NCI-H82 treated with DMSO at 0.1 percent for 48 hours (cell line): ENCODE data around the gene FABP6.
A peak's percentile ranks its signal among the peaks of the same experiment; 100 is the strongest.

ENCODE experiments used
- DNase-seq: peaks from one replicate; lab custom pipeline; 2025; ENCODE audit not compliant: unreplicated experiment; lab: John Stamatoyannopoulos, UW

Gene FABP6

DNA sequence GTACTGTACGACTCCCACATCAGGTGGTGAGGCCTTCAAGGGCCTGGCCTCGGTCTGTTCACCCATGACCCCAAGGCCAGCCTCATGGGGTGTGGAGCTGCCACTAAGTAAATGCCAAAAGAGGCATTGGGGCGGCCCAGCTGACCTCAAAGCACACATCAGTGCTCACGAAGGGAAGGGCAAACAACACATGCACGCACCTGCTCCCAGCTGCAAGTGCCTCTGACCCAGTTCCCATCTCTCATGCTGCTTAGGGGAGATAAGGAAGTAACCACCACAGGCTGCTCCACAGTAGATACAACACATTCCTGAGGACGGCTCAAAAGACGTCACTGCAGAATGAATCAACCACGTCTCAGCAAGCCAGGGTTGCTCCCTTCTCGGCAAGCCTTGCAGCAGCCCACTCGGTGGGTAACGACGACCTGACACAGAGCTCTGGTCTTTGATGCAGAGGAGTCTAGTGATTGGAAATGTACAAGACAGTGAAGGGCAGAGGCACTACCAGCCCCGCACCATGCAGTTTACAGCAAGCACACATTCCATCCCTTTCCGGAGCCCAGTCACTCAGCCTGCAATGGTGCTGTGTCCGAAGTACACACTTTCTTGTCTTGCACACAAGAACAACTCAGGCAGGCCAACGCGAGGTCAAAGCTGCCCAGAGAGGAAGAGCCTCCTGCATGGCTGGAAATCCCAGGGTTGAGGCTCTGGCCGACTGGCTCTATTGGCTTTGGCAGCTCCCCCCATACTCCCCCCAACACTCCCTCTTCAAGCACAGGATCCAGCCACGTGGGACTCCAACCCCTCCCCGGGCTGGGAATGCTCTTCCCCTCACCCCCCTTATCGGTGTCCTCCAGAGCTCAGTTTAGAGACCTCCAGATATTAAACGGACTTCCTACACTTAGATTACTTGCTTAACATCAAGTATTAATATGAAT lies 31.8 kb downstream of the FABP6 start:
- no peak for DNase-seq

DNA sequence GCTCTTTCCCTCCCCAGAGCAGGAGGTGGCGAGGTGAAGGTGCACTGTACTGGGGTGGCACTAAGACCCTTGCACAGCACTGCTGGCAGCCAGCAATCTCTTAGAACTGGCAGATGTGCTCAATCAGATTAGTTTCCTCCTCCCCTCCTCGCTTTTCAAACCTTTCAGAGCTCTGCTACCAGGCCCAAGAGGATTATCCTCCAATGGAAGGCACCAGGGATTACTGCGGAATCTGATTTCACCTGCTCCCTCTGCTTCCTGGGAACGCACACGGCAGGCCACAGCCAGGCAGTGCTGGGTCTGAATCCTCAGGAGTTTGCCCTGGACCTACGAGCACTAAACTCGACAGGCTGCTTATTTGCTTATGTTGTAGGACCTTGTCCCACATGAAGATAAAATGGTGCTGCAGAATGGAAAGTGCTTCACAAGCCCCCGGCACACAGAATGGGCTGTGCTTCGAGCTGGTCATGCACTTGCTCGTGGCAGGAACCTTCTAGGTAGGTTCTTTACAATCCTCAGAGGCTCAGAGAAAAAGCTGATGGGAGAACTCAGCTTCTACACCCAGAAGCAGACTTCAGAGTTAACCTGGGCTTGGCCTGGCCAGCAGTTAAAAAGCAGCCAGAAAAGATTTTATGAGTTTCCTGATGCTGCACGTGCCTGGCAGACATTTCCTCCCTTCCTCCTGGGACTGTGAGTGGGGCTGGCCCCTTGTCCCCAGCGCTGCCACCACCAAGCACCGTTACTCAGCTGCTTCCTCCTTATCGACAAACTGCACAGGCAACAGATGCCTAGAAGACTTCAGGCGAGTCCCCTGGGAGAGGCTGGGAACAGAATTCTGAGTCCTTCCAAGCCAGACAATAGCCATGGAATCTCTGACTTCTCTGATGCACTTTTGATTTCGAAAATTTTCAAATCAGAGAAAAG lies 33.1 kb downstream of the FABP6 start:
- DNase-seq = peak; percentile 96

DNA sequence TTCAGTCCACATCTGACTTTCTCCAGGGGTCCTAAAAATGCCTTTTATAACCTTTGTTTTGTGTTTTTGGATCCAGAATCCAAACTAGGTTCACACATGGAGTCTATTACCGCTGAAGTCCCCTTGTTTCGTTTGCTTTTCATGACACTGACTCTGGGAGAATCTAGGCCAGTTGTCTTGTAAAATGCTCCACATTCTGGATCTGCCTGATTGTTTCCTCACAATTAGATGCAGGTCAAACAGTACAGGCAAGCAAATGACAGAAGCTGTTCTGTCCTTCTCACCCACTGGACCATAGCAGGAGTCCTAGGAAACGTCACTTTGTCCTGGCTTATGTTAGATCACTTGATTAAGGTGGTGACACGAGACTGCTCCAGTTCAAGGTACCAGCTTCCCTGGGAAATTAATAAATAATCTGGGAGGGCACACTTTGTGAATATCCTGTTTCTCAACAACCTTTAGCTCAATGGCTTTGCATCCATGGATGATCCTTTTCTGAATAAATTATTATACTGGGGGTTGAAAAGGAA lies 34.1 kb downstream of the FABP6 start:
- no peak for DNase-seq

DNA sequence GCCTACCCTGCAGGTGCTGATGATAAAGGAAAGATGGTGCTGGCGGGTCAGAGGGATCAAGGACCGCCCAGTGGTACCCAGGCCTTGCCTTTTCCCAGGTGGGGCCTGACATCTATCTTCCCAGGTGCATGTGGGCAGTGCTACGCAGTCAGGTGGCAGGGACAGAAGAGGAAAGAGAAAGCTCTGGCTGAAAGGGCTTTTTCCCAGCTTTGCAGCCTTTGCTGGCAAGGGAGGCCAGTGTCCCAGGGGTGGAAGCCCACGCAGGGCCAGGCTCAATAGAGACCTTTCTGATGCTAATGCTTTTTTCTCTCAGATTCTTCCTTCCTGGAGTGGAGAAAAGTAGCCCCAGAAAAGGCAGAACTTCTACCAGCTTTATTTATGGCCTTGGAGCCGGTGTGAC lies 36.7 kb downstream of the FABP6 start:
- no peak for DNase-seq

DNA sequence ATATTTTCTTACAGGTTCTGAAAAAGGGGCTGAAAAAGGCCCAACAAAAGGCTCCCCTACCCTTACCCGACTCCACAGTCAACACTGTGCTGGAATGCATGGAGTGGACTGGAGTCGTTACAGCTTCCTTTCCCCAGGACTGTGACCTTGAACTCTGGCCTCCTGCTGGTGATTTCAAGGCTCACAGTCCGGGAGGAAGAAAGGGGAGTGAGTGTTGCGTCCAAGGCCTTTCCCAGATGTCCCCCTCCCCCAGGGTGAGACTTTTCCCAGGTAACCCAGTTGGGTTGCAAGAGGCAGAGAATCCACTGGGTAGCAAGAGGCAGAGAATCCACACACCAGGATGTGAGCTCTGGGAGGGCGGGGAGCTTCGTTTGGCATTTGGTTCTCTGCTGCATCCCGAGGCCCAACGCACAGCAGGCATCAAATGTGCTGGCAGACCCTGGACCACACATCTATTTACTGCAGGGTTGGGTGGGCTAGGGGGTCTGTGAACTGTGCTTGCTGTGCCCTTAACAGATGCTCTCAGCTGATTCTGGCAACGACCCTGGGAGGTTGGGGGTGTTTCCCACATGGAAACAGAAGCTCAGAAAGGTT lies 37.5 kb downstream of the FABP6 start:
- no peak for DNase-seq

DNA sequence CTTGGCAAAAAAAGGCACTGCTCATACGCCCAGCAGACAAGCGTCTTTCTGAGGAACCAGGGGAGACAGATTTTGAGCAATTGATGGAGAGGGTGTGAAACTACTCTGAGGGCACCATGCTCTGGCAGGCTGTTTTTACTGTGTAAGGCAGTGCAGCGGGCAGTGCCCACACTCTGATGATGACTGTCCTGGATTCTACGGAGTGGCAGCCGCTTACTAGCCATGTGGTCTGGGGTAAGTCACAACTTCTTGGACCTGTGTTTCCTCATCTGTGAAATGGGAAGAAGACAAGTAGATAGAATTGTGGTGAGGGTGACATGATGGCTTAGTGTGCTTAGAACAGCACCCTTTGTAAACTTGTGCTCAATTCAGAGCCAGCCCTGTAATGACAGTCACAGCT lies 38.8 kb downstream of the FABP6 start:
- no peak for DNase-seq

DNA sequence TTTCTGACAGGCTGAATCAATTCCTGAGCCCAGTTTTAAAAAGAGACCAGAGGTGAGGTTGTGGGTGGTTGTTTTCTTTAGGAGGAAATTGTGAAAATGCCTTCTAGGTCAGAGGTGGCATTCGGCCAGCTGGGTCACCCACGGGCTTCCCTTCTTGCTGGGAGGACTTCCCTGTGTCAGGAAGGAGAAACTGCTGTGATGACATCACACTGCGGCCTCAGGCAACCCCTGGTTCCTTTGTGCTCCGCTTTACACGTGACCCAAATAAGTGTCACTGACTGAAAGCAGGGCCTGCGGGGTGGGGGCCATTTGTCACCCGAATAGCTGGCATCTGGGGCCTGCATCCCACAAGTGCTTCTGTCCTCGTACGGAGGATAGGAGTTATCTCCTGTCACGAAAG lies 39.7 kb downstream of the FABP6 start:
- DNase-seq = no peak

DNA sequence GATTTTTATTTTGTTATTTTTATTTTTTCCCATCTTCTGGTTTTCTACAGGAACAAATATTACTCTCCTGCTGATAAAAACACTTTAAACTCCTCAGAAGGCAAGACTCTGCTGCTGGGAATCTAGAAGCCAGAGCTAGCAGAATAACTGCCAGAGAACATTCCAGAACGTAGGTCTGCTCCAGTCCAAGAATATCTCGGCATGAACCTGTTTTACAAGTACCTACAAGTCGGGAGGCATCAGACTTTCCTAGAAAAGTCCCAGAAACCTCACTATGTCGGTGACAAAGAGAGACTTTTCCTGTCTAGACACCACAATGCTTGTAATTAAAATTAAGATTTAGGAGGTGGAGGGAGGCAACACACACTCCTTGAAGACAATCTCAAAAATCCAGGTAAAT lies 41.4 kb downstream of the FABP6 start:
- no peak for DNase-seq

DNA sequence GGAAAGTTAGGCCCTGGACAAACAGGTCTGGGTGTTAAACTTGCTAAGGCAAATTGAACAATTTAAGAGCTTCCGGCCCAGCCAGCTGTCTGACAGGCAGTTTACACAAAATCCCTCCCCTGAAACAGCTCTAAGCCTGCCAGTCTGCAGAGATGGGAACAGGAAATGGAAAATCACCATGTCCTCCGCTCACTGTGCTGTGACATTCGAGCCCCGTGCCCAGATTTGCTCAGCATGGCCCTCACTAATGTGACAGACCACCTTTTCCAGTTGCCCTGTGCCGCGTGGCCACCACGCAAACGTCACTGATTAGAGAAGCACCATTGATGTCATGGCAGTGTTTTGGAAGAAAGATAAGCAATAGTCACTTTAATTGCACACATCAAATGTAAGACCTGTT lies 42.1 kb downstream of the FABP6 start:
- DNase-seq = no peak

DNA sequence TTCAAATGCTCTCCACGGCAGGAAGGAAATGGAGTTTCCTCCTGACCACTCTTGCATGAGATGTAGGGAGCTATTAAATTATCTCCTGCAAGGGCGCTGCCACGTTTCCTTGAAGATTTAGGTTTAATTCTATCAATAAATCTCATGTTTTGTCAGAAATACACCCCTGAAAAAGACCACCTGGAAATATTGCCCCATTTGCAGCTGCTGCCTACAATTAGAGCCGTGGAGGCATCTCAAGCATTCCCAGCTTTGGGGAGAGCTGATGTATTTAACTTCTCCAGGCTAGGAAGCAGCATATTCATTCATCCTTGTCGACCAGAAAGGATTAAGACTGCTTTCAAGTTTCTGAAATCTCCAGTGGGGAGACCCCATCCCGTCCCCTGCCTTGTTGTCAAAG lies 42.5 kb downstream of the FABP6 start:
- DNase-seq = no peak

DNA sequence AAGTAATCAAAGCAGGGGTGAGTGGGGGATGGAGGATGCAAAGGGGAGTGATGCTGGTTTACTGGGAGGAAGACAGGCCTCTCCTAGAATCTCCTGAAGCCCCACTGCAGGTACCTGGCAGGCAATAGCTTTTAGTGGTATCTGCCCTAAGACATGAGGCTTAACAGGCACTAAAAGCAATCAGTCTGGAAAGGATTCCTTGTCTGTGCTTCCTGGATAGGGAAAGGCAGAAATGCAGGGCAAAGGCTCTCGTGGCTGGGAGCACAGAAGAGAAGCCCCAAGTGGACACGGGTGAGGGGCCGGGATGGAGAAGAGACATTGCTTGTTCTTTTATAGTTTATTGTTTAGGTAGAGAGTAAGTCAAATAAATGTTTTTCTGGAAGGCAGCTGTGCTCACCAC lies 43.0 kb downstream of the FABP6 start:
- no peak for DNase-seq

DNA sequence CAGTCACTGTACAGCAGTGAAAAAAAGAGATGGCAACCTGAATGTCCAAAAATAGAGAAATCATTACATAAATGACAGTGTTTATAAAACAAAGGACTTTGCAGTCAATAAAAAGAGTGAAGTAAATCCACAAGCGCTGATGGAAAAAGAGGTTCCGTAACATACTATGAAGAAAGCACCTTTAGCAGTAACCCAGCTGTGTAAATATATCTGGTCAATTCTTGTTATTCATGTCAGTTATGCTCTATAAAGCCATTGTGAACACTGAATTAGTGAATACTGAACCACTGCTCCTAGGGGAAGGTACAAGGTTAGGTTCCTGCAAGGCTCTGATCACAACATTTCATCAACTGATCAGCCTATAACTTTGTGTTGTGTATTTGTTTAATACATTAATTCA lies 43.6 kb downstream of the FABP6 start:
- no peak for DNase-seq

DNA sequence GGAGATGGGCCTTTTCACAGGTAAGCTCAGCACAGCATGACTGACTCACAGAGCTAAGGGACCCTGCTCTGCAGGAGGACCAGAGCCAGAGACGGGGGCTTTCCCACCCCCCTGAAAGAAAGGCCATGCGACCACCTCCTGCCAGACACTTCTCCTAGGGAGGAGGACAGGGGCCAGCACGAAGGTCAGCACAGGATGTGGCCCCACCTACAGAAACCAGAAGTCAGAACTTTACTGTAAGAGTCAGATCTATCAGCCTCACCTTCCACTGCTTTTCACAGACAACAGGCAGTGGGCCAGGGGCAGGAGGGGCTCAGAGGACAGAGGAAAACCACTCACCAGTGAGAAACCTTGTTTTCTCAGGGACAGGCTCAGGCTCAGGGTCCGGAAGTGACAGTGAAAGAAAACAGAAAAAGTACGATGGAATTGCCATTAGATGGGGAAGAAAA lies 45.2 kb downstream of the FABP6 start:
- no peak for DNase-seq

DNA sequence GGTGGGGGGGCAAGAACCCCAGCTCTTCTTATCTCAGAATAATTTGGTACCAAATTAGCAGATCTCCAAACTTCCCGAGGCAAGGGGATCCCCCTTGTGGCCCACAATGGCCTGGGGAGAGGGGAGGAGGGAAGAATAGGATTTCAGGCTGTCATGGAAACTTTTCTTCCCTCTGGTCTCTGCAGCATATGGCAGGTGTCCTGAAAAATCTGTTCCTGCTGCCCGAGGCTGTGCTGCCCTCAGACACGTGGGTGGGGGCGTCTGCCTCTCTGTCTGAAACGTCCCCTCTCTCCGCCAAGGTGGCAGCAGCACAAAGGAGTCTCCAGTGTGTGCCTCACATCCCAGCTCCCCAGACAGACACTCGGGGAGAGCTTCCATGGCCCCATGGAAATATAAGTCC lies 49.0 kb downstream of the FABP6 start:
- peak; percentile 35 for DNase-seq

DNA sequence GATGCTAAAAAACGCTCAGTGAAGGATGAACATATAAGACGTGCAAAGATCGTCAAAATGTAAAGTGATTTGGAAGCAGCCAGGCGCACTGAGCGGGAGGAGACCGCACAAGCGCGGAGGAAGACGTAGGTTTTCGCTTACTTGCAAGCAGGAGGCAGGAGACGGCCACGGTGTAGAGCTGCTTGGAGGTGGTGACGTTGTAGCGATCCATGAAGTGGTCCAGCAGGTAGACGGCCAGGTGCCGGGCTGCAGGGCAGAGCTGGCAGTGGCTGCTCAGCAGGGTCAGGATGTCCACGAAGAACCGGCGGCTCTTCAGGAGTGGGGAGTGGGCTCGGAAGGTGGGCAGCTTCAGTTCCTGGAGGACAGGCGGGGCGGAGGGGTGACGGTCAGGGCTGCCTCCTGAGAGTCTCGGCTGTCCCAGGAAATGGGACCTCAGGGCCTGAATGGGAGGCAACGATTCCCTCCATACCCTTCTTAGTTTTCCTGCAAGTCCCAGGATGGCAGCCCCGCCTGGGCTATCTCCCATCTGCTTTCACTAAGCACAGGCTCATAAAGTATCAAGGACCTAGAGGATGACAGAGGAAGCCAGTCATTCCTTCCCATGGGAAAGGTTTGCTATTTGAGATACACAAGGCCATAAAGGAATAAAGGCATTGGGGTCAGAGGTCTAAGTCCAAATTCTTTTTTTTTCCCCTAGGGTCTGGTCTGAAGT lies 51.2 kb downstream of the FABP6 start:
- DNase-seq = no peak

DNA sequence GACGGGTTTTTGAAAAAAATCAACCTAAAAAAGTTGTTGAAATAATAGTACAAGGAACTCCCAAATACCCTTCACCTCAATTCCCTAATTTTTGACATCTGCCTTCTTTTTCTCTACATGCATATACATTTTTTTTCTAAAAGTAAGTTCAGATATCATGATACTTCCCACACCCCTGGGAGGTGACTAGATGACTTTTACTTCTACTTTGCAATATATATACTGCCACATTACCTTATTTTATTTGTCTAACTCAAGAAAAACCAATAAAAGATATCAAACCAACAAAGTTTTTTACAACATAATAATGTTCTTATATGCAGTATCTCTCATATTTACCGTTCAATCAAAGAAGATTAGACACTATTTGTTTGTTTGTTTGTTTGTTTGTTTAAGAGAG lies 52.0 kb downstream of the FABP6 start:
- DNase-seq = no peak

DNA sequence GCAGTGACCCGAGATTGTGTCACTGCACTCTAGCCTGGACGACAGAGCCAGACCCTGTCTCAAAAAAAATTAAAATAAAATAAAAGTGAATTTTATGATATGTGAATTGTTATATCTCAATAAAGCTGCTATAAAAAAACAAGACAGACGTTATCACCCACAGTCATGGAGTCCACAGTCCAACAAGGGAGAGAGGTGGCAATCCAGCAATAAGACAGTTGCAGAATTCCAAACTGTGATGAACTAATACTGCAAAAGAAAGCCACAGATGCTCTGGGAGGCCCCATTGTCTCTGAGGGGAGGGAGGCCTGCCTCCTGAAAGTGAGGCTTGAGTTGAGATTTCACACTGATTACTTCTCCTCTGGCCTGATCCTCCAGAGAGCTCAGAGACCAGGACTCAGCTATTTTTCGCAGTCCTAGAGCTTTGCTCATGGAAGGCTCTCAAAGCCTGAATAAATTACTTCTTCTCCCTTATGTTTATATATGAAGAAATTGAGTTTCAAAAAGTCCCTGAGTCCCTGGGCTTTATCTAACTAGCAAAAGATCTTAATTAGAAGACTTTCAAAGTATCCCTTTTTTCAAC lies 55.1 kb downstream of the FABP6 start:
- DNase-seq = no peak

DNA sequence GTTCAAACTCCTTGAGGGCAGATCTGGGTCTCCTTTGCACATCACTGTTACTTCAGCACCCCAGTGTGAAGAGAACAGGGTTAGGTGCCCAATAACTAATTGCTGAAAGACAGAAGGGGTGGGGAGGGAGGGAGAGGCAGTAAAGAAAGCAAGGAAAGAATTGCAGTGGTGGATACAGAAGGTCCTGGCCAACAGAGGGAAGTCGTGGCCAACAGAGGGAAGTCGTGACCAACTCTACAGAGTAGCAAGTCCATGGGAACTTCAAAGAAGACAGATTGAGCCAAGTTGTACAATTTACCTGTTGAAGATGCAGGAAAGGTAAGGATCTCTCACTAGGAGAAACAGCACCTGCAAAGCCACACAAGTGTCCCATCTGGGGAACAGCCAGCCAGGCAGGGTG lies 56.0 kb downstream of the FABP6 start:
- no peak for DNase-seq

DNA sequence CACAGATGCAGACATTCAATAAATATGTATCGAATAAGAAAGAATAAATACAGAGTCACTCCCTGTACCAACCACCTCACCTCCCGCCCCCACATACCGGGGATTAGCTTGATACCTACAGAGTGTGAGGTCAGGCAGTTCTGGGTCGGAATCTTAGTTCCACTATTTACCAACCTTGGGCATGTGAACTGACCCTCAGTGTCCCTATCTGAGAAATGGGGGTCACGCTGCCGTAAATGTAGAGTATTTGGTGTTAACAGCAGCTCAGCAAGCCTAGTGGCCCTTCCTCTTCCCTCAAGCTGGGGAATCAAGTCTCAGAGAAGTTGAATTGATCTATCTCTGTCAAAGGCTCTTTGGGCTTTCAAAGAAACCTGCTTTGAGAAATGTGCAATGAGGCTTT lies 57.6 kb downstream of the FABP6 start:
- DNase-seq = no peak

DNA sequence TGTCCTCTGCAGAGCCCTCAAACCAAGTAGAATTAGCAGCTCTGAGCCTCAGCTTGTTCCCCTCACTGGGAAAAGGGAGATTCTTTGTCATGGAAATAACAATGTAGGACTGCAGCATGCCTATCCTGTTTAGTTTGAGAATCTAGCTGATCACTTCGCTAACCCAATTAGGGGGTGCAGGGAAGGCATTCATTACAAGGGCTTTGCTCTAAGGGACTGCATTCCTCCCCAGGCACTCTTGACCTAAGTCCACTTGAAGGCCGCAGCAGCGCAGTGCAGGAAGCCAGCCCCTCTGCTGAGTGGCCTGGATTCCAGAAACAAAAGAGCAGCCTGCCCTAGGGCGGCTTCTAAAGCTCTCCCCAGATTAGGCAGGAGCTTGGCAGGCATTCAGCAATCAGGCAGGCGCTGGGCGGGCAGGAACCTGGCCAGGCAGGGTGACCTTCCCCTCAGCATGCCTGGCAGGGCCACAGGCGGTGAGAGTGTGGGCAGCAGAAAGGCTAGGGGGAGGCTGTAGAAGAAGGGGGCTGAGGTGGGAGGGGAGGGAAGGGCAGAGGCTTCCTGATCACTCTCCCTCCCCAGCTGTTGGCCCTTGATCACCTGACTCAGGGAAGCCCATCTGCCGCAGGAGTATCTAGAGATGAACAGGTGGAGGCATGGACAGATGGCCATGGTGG lies 58.2 kb downstream of the FABP6 start:
- DNase-seq = peak; percentile 80
